Activated CD4-positive, alpha-beta T cell treated with anti-CD3 and anti-CD28 coated beads for 24 hours (primary cell): ENCODE results near the gene TACC2.
"Not testable (repeated sequence)": the region's sequence is repeated elsewhere in the genome, so short reads cannot be mapped to it uniquely, and the experiment has no call there.

Source experiments
- DNase-seq, 2 donors: peaks; one replicate each; pipeline ENCODE4 v3.0.0-alpha.2; 2020; ENCODE audit warnings: low read depth in 2 of 2

TACC2 gene

DNA sequence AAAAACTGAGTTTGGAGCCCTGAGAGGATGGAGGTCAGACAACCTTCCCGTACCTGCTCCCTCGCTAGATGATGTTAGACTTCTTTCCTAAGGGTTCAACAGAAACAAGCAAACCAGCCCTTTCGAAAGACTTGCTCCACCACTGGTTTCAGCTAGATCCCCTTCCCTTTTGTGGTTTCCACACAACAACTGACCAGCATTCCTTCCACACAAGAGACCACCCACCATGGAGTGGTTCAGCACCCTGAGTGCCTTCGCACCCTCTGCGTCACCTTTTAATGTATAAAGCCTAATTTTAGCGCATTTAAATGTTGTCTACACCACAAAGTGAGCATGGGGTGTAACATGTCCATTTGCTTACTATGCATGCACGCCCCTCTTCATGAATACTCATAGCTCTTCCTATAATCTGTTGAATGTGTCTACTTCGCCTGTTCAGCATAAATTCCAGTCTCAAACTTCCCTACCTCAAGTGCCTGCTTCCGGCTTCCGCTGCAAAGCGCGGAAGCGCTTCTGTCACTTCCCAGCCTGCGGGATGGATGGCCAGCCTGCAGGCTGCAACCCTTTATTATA is 69.0 kb downstream of the TACC2 start:
- DNase-seq, result no peak

GRCh38 chr10:122060250-122060649 is 71.3 kb downstream of the TACC2 start:
- DNase-seq, result no peak

GRCh38 chr10:122062831-122063674 is 74.1 kb downstream of the TACC2 start:
- DNase-seq, result no peak

GRCh38 chr10:122066337-122066939 is 77.5 kb downstream of the TACC2 start:
- DNase-seq, result not testable (repeated sequence)

DNA sequence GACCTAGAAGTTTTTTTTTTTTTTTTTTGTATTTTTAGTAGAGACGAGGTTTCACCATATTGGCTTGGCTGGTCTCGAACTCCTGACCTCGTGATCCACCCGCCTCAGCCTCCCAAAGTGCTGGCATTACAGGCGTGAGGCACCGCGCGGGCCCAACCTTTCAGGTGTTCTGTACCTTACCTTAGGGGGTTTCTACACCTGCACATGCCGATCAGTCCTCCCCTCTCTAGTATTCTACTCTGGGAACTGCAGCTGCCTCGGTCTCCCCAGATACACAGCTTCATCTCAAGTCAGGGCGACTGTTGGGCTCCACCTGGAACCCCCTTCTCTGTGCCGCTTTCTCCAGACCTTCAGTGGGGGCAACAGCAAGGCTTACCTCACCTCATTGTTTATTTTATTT is 79.9 kb downstream of the TACC2 start:
- no peak for DNase-seq

GRCh38 chr10:122072491-122072890 is 83.5 kb downstream of the TACC2 start:
- no peak for DNase-seq

GRCh38 chr10:122073508-122073907 is 84.5 kb downstream of the TACC2 start:
- no peak for DNase-seq

DNA sequence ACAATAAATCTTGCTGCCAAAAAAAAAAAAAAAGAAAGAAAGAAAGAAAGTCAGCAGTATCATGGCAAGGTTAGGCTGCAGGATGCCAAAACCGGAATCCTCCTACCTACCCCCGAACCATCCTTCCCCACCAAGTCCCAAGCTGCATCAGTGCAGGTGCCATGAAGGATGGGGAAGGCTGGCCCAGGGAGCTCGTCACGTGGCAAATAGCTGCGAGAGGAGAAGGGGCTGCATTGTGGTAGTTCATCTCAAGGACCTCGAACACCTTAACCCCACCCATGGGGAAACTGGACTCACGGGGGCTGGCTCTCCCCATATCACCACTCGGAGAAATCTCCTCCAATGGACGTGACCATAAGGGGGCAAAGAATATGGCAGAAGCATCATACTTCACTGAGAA is 86.2 kb downstream of the TACC2 start:
- no peak for DNase-seq

DNA sequence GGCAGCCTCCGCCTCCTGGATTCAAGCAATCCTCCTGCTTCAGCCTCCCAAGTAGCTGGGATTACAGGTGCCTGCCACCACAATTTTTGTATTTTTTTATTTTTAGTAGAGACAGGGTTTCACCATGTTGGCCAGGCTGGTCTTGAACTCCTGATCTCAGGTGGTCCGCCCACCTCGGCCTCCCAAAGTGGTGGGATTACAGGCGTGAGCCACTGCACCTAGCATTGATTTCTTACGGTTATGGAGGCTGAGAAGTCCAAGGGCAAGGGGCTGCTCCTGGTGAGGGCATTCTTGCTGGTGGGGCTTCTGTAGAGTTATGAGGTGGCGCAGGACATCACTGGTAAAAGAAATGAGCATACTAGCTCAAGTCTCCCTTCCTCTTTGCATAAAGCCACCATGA is 86.9 kb downstream of the TACC2 start:
- DNase-seq, result not testable (repeated sequence)

DNA sequence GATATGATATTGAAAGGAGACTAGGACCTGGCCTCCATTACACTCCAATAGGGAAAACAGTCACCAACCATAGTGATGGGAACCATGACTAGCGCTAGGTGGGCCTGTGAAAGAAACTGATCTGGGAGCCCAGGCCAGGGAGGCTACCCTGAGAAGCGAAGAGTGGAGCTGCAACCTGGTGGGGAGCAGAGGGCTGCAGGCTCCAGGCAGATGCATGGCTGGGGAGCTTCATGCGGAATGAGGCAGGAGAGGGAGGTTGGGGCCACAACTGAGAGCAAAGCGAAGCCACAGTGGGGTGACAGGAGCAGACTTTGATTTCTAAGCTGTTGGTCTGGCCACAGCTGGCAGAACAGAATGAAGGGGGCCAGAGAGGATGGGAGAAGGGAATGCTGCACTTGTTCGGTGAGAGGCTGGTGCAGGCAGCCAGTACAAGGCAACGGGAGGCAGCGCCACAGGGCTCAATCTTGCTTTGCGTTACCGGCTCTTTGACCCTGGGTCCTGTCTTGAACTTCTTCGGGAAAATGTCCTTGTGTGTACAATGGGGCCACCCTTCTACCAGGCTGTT is 88.4 kb downstream of the TACC2 start:
- no peak for DNase-seq

DNA sequence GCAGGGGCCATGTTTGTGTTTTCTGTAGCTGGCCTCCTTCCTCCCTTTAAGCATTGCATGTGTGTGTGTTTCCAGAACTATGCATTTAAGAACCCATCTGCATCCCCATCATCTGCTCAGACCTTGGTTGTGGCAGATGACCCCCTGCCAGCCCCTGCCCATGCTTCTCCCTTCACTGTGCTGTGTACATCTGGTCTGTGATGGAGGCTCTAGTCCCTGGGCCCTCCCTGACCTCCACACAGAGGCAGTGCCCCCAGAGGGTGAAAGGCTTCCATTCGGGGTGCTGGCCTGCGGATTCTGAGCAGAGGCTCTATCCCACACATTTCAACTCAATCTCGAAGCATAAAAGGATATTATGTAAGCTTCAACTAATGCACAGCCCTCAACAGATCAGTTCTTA is 89.4 kb downstream of the TACC2 start:
- no peak for DNase-seq

GRCh38 chr10:122078965-122079795 is 90.2 kb downstream of the TACC2 start:
- DNase-seq, result no peak

GRCh38 chr10:122082616-122083477 is 93.9 kb downstream of the TACC2 start:
- DNase-seq, result no peak

DNA sequence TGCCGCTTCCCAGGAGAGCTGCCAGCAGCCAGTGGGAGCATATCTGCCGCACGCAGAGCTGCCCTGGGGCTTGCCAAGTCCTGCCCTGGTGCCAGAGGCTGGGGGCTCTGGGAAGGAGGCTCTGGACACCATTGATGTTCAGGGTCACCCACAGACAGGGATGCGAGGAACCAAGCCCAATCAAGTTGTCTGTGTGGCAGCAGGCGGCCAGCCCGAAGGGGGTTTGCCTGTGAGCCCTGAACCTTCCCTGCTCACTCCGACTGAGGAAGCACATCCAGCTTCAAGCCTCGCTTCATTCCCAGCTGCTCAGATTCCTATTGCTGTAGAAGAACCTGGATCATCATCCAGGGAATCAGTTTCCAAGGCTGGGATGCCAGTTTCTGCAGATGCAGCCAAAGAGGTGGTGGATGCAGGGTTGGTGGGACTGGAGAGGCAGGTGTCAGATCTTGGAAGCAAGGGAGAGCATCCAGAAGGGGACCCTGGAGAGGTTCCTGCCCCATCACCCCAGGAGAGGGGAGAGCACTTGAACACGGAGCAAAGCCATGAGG is 94.6 kb downstream of the TACC2 start:
- DNase-seq, result no peak

- no peak for DNase-seq
These were observed 95.5 kb downstream of the TACC2 start for GRCh38 chr10:122084286-122085041.

DNA sequence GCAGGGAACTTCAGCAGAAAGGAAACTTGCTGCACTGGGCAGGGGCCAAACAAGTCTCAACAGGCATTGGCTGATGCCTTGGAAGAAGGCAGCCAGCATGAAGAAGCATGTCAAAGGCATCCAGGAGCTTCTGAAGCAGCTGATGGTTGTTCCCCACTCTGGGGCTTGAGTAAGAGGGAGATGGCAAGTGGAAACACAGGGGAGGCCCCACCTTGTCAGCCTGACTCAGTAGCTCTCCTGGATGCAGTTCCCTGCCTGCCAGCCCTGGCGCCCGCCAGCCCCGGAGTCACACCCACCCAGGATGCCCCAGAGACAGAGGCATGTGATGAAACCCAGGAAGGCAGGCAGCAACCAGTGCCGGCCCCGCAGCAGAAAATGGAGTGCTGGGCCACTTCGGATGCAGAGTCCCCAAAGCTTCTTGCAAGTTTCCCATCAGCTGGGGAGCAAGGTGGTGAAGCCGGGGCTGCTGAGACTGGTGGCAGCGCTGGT is 96.5 kb downstream of the TACC2 start:
- DNase-seq, result no peak

DNA sequence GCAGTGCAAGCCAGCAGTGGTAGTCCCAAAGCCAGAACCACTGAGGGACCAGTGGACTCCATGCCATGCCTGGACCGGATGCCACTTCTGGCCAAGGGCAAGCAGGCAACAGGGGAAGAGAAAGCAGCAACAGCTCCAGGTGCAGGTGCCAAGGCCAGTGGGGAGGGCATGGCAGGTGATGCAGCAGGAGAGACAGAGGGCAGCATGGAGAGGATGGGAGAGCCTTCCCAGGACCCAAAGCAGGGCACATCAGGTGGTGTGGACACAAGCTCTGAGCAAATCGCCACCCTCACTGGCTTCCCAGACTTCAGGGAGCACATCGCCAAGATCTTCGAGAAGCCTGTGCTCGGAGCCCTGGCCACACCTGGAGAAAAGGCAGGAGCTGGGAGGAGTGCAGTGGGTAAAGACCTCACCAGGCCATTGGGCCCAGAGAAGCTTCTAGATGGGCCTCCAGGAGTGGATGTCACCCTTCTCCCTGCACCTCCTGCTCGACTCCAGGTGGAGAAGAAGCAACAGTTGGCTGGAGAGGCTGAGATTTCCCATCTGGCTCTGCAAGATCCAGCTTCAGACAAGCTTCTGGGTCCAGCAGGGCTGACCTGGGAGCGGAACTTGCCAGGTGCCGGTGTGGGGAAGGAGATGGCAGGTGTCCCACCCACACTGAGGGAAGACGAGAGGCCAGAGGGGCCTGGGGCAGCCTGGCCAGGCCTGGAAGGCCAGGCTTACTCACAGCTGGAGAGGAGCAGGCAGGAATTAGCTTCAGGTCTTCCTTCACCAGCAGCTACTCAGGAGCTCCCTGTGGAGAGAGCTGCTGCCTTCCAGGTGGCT is 97.7 kb downstream of the TACC2 start:
- no peak for DNase-seq

DNA sequence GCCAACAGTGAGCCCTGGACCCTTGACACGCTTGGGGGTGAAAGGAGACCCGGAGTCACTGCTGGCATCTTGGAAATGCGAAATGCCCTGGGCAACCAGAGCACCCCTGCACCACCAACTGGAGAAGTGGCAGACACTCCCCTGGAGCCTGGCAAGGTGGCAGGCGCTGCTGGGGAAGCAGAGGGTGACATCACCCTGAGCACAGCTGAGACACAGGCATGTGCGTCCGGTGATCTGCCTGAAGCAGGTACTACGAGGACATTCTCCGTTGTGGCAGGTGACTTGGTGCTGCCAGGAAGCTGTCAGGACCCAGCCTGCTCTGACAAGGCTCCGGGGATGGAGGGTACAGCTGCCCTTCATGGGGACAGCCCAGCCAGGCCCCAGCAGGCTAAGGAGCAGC is 98.5 kb downstream of the TACC2 start:
- DNase-seq, result no peak
